Measurements from ENCODE around the gene RGSL1. TPM values are rescaled to one million over a fixed set of nuclear protein-coding genes. Genes with fewer than 3 reads are reported as not detected.

RGSL1 gene
- total and polyA plus RNA-seq, 9 of the 15 experiments (the other 6 are each of a cell fraction or from before 2014, with no cell fraction given) = 0.03 TPM; not detected in 8

DNA sequence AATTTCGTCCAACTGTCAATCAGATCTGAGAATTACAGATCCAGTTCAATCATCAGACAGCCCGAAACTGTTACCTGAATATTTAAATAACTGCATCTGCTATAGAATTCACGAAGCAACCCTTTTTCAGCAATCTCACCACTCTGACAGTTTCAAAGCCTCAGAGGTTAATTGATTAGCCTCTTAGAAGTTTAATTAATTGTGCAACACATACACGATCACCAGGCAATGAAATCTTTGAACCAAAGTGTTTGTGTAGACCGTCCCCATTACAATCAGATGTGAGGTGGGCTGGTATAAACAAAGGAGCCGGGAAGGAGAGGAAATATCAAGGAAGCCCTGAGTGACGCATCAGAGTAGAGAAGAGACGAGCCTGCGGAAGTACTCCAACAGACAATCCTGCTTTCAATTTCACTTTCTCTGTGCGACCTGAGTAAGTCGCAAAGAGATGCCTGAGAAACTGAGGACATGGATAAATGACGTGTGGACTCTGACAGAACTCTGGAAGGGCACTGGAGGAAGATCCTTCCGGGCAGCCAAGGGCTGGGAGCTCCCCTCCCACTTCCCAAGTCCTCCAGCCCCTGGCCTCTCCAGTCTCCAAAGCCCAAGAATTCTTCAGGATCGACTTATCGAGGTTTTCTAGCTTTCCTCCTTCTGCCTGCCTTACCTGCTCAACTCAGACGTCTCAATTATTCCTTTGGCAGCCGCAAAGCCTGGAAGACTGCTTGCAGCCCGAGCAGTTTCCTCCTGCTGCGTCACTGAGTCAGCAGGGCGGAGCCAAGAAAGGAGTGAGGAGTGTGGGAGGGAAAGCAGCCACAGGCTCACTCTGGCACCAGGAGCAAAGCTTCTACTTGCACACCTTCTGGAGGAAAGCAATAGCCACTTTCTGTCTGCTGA is 138.8 kb downstream of the RGSL1 start, which contains the start of gene RNASEL (continued):
- TF ChIP-seq, protein P1, sequence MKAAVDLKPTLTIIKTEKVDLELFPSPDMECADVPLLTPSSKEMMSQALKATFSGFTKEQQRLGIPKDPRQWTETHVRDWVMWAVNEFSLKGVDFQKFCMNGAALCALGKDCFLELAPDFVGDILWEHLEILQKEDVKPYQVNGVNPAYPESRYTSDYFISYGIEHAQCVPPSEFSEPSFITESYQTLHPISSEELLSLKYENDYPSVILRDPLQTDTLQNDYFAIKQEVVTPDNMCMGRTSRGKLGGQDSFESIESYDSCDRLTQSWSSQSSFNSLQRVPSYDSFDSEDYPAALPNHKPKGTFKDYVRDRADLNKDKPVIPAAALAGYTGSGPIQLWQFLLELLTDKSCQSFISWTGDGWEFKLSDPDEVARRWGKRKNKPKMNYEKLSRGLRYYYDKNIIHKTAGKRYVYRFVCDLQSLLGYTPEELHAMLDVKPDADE (conservative IDR thresholded peaks at IDR 0.05; ENCODE audit: control insufficient read depth, low read depth, low read length) = no peak
- TF ChIP-seq PTBP1 (IDR thresholded peaks at IDR 0.05; ENCODE audit: low read depth, low read length) (no peak), RBM34 (IDR thresholded peaks at IDR 0.05; ENCODE audit: borderline replicate concordance, insufficient read depth, low read length) (no peak), HOXB6 (CRISPR knock-in tag; IDR thresholded peaks at IDR 0.05; ENCODE audit: borderline replicate concordance) (no peak), SRSF9 (IDR thresholded peaks at IDR 0.05; ENCODE audit: borderline replicate concordance, low read depth, low read length) (no peak), ZNF347 (CRISPR knock-in tag; IDR thresholded peaks at IDR 0.05; ENCODE audit: low read depth) (no peak), RCOR1 (IDR thresholded peaks at IDR 0.05; ENCODE audit: borderline replicate concordance in 1 of 2, low read depth in 2 of 2, low read length in 2 of 2) (peak in 1 of 2 experiments; percentile 61; a peak in 3 of 4 replicates), TAF15 (IDR thresholded peaks at IDR 0.05; ENCODE audit: low read depth, low read length) (no peak), ASH1L (IDR thresholded peaks at IDR 0.05; ENCODE audit: borderline replicate concordance, low read depth, partially characterized antibody) (peak; percentile 40), ZBED1 (IDR thresholded peaks at IDR 0.05) (no peak), HLTF (IDR thresholded peaks at IDR 0.05) (0 out of 2 replicates have a peak, but pooled peaks have one; percentile 16), TAL1 (IDR thresholded peaks at IDR 0.05) (no peak), DDX20 (tag; IDR thresholded peaks at IDR 0.05; ENCODE audit: low read depth) (no peak), CAMTA2 (CRISPR knock-in tag; conservative IDR thresholded peaks at IDR 0.05) (no peak), DNMT1 (IDR thresholded peaks at IDR 0.05) (no peak), POU5F1 (IDR thresholded peaks at IDR 0.05; ENCODE audit: borderline replicate concordance, low read depth, low read length, partially characterized antibody) (no peak), L3MBTL2 (IDR thresholded peaks at IDR 0.05) (peak; percentile 65), HMG20A (CRISPR knock-in tag; conservative IDR thresholded peaks at IDR 0.05) (no peak), MCM2 (IDR thresholded peaks at IDR 0.05; ENCODE audit: low read depth) (no peak), STAT5B (CRISPR knock-in tag; IDR thresholded peaks at IDR 0.05) (no peak), CBX5 (IDR thresholded peaks at IDR 0.05; ENCODE audit: borderline replicate concordance, low read depth) (no peak), DPF2 (IDR thresholded peaks at IDR 0.05) (peak; percentile 51; the same call in 1 of the 2 replicates), CBFB (CRISPR knock-in tag; IDR thresholded peaks at IDR 0.05) (no peak)
- TF ChIP-seq, protein P2, sequence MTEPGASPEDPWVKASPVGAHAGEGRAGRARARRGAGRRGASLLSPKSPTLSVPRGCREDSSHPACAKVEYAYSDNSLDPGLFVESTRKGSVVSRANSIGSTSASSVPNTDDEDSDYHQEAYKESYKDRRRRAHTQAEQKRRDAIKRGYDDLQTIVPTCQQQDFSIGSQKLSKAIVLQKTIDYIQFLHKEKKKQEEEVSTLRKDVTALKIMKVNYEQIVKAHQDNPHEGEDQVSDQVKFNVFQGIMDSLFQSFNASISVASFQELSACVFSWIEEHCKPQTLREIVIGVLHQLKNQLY (CRISPR knock-in tag; conservative IDR thresholded peaks at IDR 0.05) = 0 out of 4 replicates have a peak, but pooled peaks of 1 of the 2 experiments have one; percentile 7
- TF ChIP-seq, protein P3, sequence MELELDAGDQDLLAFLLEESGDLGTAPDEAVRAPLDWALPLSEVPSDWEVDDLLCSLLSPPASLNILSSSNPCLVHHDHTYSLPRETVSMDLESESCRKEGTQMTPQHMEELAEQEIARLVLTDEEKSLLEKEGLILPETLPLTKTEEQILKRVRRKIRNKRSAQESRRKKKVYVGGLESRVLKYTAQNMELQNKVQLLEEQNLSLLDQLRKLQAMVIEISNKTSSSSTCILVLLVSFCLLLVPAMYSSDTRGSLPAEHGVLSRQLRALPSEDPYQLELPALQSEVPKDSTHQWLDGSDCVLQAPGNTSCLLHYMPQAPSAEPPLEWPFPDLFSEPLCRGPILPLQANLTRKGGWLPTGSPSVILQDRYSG (tag; conservative IDR thresholded peaks at IDR 0.05; ENCODE audit: low read depth) = no peak
- TF ChIP-seq, protein P4, sequence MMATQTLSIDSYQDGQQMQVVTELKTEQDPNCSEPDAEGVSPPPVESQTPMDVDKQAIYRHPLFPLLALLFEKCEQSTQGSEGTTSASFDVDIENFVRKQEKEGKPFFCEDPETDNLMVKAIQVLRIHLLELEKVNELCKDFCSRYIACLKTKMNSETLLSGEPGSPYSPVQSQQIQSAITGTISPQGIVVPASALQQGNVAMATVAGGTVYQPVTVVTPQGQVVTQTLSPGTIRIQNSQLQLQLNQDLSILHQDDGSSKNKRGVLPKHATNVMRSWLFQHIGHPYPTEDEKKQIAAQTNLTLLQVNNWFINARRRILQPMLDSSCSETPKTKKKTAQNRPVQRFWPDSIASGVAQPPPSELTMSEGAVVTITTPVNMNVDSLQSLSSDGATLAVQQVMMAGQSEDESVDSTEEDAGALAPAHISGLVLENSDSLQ (IDR thresholded peaks at IDR 0.05) = peak; percentile 89
